Stomach (tissue), 9 donors: ENCODE results near the gene MYO1E. TPM values are rescaled to one million over a fixed set of nuclear protein-coding genes. Genes with fewer than 3 reads are reported as not detected.

Experiments
- DNase-seq, 2 donors: peaks; one replicate each; pipeline versions ENCODE4 v3.0.0 to v3.0.0-alpha.2; 2013 to 2019
- H3K27ac ChIP-seq, 5 donors: fragments of 200-600 bp in 4 of 5; sonication (generic) in 4 of 5; one replicate each; pipeline ENCODE4 v1.5.1; 2013 to 2019; ENCODE audit warnings: mild to moderate bottlenecking in 1 of 5, moderate library complexity in 1 of 5
- H3K27me3 ChIP-seq, 3 donors: fragments of 200-600 bp; sonication (generic); one replicate each; pipeline ENCODE4 v1.5.1; 2017 to 2019; ENCODE audit warnings: mixed run types in 1 of 3
- H3K36me3 ChIP-seq, 4 donors: fragments of 200-600 bp; sonication (generic); 1 replicate in 3 of 4; 2 replicates in 1 of 4; pipeline ENCODE4 v1.5.1; 2016 to 2019
- H3K4me1 ChIP-seq, 4 donors: fragments of 200-600 bp; sonication (generic); one replicate each; pipeline ENCODE4 v1.5.1; 2016 to 2019
- H3K4me3 ChIP-seq, 4 donors: fragments of 200-600 bp; sonication (generic) in 3 of 4; one replicate each; pipeline ENCODE4 v1.5.1; 2016 to 2019; ENCODE audit warnings: mild to moderate bottlenecking in 1 of 4
- H3K9me3 ChIP-seq, 4 donors: fragments of 200-600 bp; sonication (generic); one replicate each; pipeline ENCODE4 v1.5.1; 2016 to 2019
- EP300 ChIP-seq: sonication (generic); formaldehyde crosslinking; IDR thresholded peaks from one replicate; pipeline ENCODE4 v1.6.1; 2017; ENCODE audit warnings: antibody characterized with exemption
- POLR2A ChIP-seq, 4 donors: fragments of 450-650 bp; IDR thresholded peaks; one replicate each; pipeline ENCODE4 v1.6.1; 2016; ENCODE audit warnings: antibody characterized with exemption in 4 of 4, control low read depth in 2 of 4, mild to moderate bottlenecking in 1 of 4, moderate library complexity in 1 of 4
- POLR2AphosphoS5 ChIP-seq, 3 donors: sonication (generic); formaldehyde crosslinking; IDR thresholded peaks; one replicate each; pipeline ENCODE4 v1.6.1; 2016; ENCODE audit warnings: antibody characterized with exemption in 3 of 3
- WGBS, 5 donors: extraction: QIAGEN DNeasy Blood & Tissue Kit in 3 of 5; methylation state at CpG; one replicate each; pipeline versions ENCODE4 v1.1.5 to v1.1.7; 2013 to 2018; 5-methylcytosine and 5-hydroxymethylcytosine counted together
- intact Hi-C: fragments of 100-400 bp; cut with DNase I; formaldehyde crosslinking; loops from one replicate; pipeline ENCODE4 v1.15.1; 2023; ENCODE audit warnings: low total_unique reads
- polyA plus RNA-seq, 3 donors: library from polyadenylated mRNA; stranded (reverse); fragments of 200-250 nt; gene quantifications; one replicate each; pipeline ENCODE4 v1.2.3, GENCODE V29; 2013
- total RNA-seq, 5 donors: library from RNA; depleted of rRNA; stranded (reverse); fragments of >200 nt; gene quantifications; one replicate each; pipeline versions ENCODE4 v1.1.0 to v1.2.3, GENCODE V29; 2014 to 2016
- TF ChIP-seq, protein P1 (sequence below), 7 experiments: fragments of 450-650 bp in 4 of 7; fragments of 200-600 bp in 3 of 7; sonication (generic) in 3 of 7; IDR thresholded peaks; one replicate each; pipeline ENCODE4 v1.5.1; 2016 to 2019; ENCODE audit warnings: antibody characterized with exemption in 7 of 7, control low read depth in 2 of 7, mild to moderate bottlenecking in 1 of 7
- donor health status: healthy with polysubstance abuse.
- donor health status: Bipolar disorder and iron deficiency.
- donor health status: healthy.

The MYO1E gene
- total and polyA plus RNA-seq, 8 donors, result 15.1 to 380 (median 46.3) TPM

DNA sequence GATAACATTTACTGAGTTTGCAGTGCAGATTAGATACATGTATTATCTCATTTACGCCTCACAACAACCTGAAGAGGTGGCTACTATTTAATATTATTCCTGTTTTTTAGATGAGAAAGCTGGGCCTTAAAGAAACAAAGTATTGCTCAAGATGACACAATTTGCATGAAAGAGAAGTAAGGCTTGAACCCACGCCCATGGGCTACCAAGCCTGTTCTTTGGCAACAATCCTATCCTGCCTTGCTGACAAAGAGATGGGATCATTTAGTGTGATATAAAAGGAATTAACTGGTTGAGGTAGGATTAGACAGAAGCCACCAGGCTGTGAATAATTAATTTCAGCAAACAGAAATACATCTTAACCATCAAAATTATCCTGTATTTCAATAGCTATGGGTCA is 175.2 kb downstream of the MYO1E start:
- 75 to 89% (median 86%) methylated on average over 2 of the region's 2 CpGs for WGBS, 5 donors
- no peaks in the 10 kb centered on the region for H3K4me1 ChIP-seq

DNA sequence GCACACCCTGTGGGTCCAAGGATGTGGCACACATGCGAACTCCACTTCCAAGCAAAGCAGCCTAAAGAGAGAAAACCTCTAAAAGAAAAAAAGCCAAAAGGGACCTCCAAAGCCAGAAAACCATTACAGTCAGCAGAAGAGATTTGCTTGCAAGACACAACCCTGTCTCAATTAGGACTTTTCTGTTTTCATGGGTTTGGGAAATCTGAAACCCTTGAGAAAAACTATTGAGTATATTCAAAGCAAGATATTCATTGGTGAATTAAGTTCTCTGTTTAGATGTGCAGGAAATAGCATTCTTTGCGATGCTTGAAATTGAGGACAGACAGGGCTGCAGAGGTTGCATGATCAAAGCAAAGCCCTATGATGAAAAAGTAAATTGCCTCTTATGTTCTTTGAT is 176.3 kb downstream of the MYO1E start:
- peaks cover 28 to 93% (median 70%) of the 10 kb centered on the region in 4 donors for H3K36me3 ChIP-seq
- H3K4me3 ChIP-seq, result no peak overlapping the region
- DNase-seq, result no peak
- H3K27ac ChIP-seq, result no peak overlapping the region
- intact Hi-C loops, result no loop called here
- peaks cover 0 to 4% (median 0%) of the 10 kb centered on the region in 4 donors for H3K4me1 ChIP-seq
- 92 to 98% (median 96%) methylated on average over 2 of the region's 2 CpGs for WGBS, 5 donors
- no peaks in the 10 kb centered on the region for H3K27me3 ChIP-seq
- no peaks in the 10 kb centered on the region for H3K9me3 ChIP-seq
- TF ChIP-seq, protein P1, sequence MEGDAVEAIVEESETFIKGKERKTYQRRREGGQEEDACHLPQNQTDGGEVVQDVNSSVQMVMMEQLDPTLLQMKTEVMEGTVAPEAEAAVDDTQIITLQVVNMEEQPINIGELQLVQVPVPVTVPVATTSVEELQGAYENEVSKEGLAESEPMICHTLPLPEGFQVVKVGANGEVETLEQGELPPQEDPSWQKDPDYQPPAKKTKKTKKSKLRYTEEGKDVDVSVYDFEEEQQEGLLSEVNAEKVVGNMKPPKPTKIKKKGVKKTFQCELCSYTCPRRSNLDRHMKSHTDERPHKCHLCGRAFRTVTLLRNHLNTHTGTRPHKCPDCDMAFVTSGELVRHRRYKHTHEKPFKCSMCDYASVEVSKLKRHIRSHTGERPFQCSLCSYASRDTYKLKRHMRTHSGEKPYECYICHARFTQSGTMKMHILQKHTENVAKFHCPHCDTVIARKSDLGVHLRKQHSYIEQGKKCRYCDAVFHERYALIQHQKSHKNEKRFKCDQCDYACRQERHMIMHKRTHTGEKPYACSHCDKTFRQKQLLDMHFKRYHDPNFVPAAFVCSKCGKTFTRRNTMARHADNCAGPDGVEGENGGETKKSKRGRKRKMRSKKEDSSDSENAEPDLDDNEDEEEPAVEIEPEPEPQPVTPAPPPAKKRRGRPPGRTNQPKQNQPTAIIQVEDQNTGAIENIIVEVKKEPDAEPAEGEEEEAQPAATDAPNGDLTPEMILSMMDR (IDR thresholded peaks at IDR 0.05), result no peak
- TF ChIP-seq POLR2AphosphoS5 (IDR thresholded peaks at IDR 0.05) (no peak), EP300 (no peak), POLR2A (IDR thresholded peaks at IDR 0.05) (no peak)

More for the DNA sequence above, 175.2 kb downstream of the MYO1E start:
- Histone ChIP-seq H3K4me3 (no peak overlapping the region), H3K36me3 (peaks cover 35 to 93% (median 76%) of the 10 kb centered on the region in 4 donors), H3K27me3 (no peaks in the 10 kb centered on the region), H3K27ac (no peak overlapping the region), H3K9me3 (no peaks in the 10 kb centered on the region)
- intact Hi-C loops, result no loop called here
- TF ChIP-seq EP300, result no peak
- no peak for DNase-seq

GRCh38 chr15:59194639-59195325 is 177.9 kb downstream of the MYO1E start:
- no peak overlapping the region for H3K27ac ChIP-seq
- peaks cover 28 to 93% (median 70%) of the 10 kb centered on the region in 4 donors for H3K36me3 ChIP-seq
- no peaks in the 10 kb centered on the region for H3K27me3 ChIP-seq
- intact Hi-C loops, result no loop called here
- WGBS, 5 donors, result 88 to 93% (median 91%) methylated on average over 10 of the region's 10 CpGs
- no peak for DNase-seq
- H3K4me3 ChIP-seq, result no peak overlapping the region
- H3K9me3 ChIP-seq, result no peaks in the 10 kb centered on the region
- TF ChIP-seq EP300 (no peak), POLR2A (IDR thresholded peaks at IDR 0.05) (no peak), POLR2AphosphoS5 (IDR thresholded peaks at IDR 0.05) (no peak)
- TF ChIP-seq, protein P1 (IDR thresholded peaks at IDR 0.05), result no peak
- peaks cover 0 to 4% (median 0%) of the 10 kb centered on the region in 4 donors for H3K4me1 ChIP-seq

- DNase-seq, result no peak
- H3K4me1 ChIP-seq, result peaks cover 0 to 4% (median 0%) of the 10 kb centered on the region in 4 donors
- peak in 1 of 3 donors; percentile 45 for TF ChIP-seq POLR2AphosphoS5 (IDR thresholded peaks at IDR 0.05)
- TF ChIP-seq EP300, result no peak
- no peaks in the 10 kb centered on the region for H3K9me3 ChIP-seq
- H3K27me3 ChIP-seq, result no peaks in the 10 kb centered on the region
- peak overlapping the region in 1 of 5 donors; percentile 32 for H3K27ac ChIP-seq
- H3K4me3 ChIP-seq, result no peak overlapping the region
- H3K36me3 ChIP-seq, result peaks cover 21 to 95% (median 77%) of the 10 kb centered on the region in 4 donors
- 53 to 78% (median 74%) methylated on average over 6 of the region's 6 CpGs for WGBS, 5 donors
- intact Hi-C loops, result no loop called here
Observed at GRCh38 chr15:59191855-59192237, 180.8 kb downstream of the MYO1E start.

- no peaks in the 10 kb centered on the region for H3K9me3 ChIP-seq
- H3K27me3 ChIP-seq, result no peaks in the 10 kb centered on the region
- no peak for TF ChIP-seq EP300
- 88 to 97% (median 95%) methylated on average over 7 of the region's 7 CpGs for WGBS, 5 donors
- H3K36me3 ChIP-seq, result peaks cover 14 to 87% (median 74%) of the 10 kb centered on the region in 4 donors
- H3K4me1 ChIP-seq, result peaks cover 0 to 4% (median 0%) of the 10 kb centered on the region in 4 donors
- DNase-seq, result no peak
- intact Hi-C loops, result no loop called here
- no peak overlapping the region for H3K27ac ChIP-seq
- H3K4me3 ChIP-seq, result no peak overlapping the region
Observed at GRCh38 chr15:59190291-59190690, 182.4 kb downstream of the MYO1E start.

GRCh38 chr15:59189241-59189640 is 183.4 kb downstream of the MYO1E start:
- peaks cover 0 to 4% (median 0%) of the 10 kb centered on the region in 4 donors for H3K4me1 ChIP-seq
- no peaks in the 10 kb centered on the region for H3K9me3 ChIP-seq
- TF ChIP-seq POLR2AphosphoS5 (IDR thresholded peaks at IDR 0.05) (no peak), EP300 (no peak), POLR2A (IDR thresholded peaks at IDR 0.05) (no peak)
- TF ChIP-seq, protein P1 (IDR thresholded peaks at IDR 0.05), result no peak
- H3K27me3 ChIP-seq, result no peaks in the 10 kb centered on the region
- H3K36me3 ChIP-seq, result peaks cover 7 to 87% (median 70%) of the 10 kb centered on the region in 4 donors
- H3K27ac ChIP-seq, result no peak overlapping the region
- no peak overlapping the region for H3K4me3 ChIP-seq
- DNase-seq, result no peak
- intact Hi-C loops, result no loop called here
- 93 to 98% (median 95%) methylated on average over 5 of the region's 5 CpGs for WGBS, 5 donors
